HepG2 (cell line): ENCODE measurements around the gene COL5A1. TPM values are rescaled to one million over a fixed set of nuclear protein-coding genes. Genes with fewer than 3 reads are reported as not detected.

Source experiments
- DPF2 ChIP-seq: sonication (generic); formaldehyde crosslinking; IDR thresholded peaks from 2 replicates; pipeline ENCODE4 v1.4.0; 2020; ENCODE audit warnings: mild to moderate bottlenecking, low read depth, missing genetic modification reagents, borderline replicate concordance
- EEA1 ChIP-seq: sonication (generic); formaldehyde crosslinking; IDR thresholded peaks from 2 replicates; pipeline ENCODE4 v1.5.1; 2020; ENCODE audit warnings: mild to moderate bottlenecking, missing genetic modification reagents, borderline replicate concordance
- ETV6 ChIP-seq: sonication (generic); formaldehyde crosslinking; conservative IDR thresholded peaks from 2 replicates; pipeline ENCODE4 v1.4.0; 2020; ENCODE audit warnings: missing genetic modification reagents
- ISX ChIP-seq: sonication (generic); formaldehyde crosslinking; conservative IDR thresholded peaks from 2 replicates; pipeline ENCODE4 v1.5.0; 2020; ENCODE audit warnings: missing genetic modification reagents
- KMT2A ChIP-seq: sonication (generic); formaldehyde crosslinking; IDR thresholded peaks from 2 replicates; pipeline ENCODE4 v1.4.0; 2020; ENCODE audit warnings: missing genetic modification reagents
- MAFG ChIP-seq: sonication (generic); formaldehyde crosslinking; IDR thresholded peaks from 2 replicates; pipeline ENCODE4 v1.5.1; 2020; ENCODE audit warnings: mild to moderate bottlenecking, missing genetic modification reagents
- MIXL1 ChIP-seq: IDR thresholded peaks from 2 replicates; pipeline ENCODE4 v1.6.1; 2016
- PHF8 ChIP-seq: sonication (generic); formaldehyde crosslinking; IDR thresholded peaks from 2 replicates; pipeline ENCODE4 v1.5.0; 2020; ENCODE audit warnings: missing genetic modification reagents
- SIN3A ChIP-seq: IDR thresholded peaks from 2 replicates; pipeline ENCODE4 v1.6.1; 2011; ENCODE audit warnings: low read depth, mild to moderate bottlenecking, control low read depth, low read length, borderline replicate concordance
- SIX1 ChIP-seq: sonication (generic); formaldehyde crosslinking; IDR thresholded peaks from 2 replicates; pipeline ENCODE4 v1.4.0; 2020; ENCODE audit warnings: missing genetic modification reagents, borderline replicate concordance
- SOX13 ChIP-seq, 3 experiments: fragments of 450-650 bp in 1 of 3; sonication (generic) in 1 of 3; formaldehyde crosslinking in 1 of 3; IDR thresholded peaks in 2 of 3; conservative IDR thresholded peaks in 1 of 3; 2 replicates each; pipeline versions ENCODE4 v1.5.0 to v1.6.1; 2016 to 2020; ENCODE audit warnings: antibody characterized with exemption in 1 of 3, mild to moderate bottlenecking in 1 of 3, missing compliant biosample characterization in 1 of 3, missing genetic modification reagents in 1 of 3, moderate library complexity in 1 of 3
- TCF7L2 ChIP-seq: IDR thresholded peaks from 2 replicates; pipeline ENCODE4 v1.6.1; 2011; ENCODE audit warnings: mild to moderate bottlenecking, low read depth, low read length, moderate library complexity
- TRIM24 ChIP-seq: sonication (generic); formaldehyde crosslinking; IDR thresholded peaks from 2 replicates; pipeline ENCODE4 v1.8.0; 2022; ENCODE audit warnings: mild to moderate bottlenecking, missing genetic modification reagents
- ZFAT ChIP-seq: sonication (generic); formaldehyde crosslinking; conservative IDR thresholded peaks from 2 replicates; pipeline ENCODE4 v1.8.1; 2023; ENCODE audit warnings: missing genetic modification reagents, inconsistent platforms
- ZNF253 ChIP-seq: sonication (generic); formaldehyde crosslinking; IDR thresholded peaks from 2 replicates; pipeline ENCODE4 v1.8.0; 2022; ENCODE audit warnings: mild to moderate bottlenecking, missing genetic modification reagents, borderline replicate concordance
- ZNF282 ChIP-seq: fragments of 450-650 bp; IDR thresholded peaks from 2 replicates; pipeline ENCODE4 v1.6.1; 2018; ENCODE audit not compliant: partially characterized antibody
- ZNF292 ChIP-seq: sonication (generic); formaldehyde crosslinking; IDR thresholded peaks from 2 replicates; pipeline ENCODE4 v1.8.1; 2022; ENCODE audit warnings: mild to moderate bottlenecking, low read depth, missing genetic modification reagents, borderline replicate concordance
- ZNF30 ChIP-seq: sonication (generic); formaldehyde crosslinking; IDR thresholded peaks from 2 replicates; pipeline ENCODE4 v1.5.0; 2020; ENCODE audit warnings: mild to moderate bottlenecking, missing genetic modification reagents
- ZNF33B ChIP-seq: sonication (generic); formaldehyde crosslinking; IDR thresholded peaks from 2 replicates; pipeline ENCODE4 v1.5.1; 2020; ENCODE audit warnings: mild to moderate bottlenecking, missing genetic modification reagents
- polyA plus RNA-seq, 8 experiments: library from polyadenylated mRNA; depleted of rRNA in 3 of 8; stranded (reverse) in 7 of 8; unstranded in 1 of 8; fragments of >200 nt; fragmentation: Illumina TruSeq in 4 of 8; extraction: Trizol in 4 of 8; gene quantifications; 2 replicates each; pipeline versions ENCODE4 v1.2.1 to v1.2.3, GENCODE V29; 2011 to 2016; ENCODE audit warnings: low read depth in 4 of 8, missing spikeins in 1 of 8, mixed read lengths in 1 of 8; ENCODE audit not compliant: insufficient read depth in 1 of 8
- total RNA-seq, 5 experiments: library from RNA; depleted of rRNA; stranded (reverse); fragments of >200 nt; fragmentation: Illumina TruSeq; extraction: Trizol; gene quantifications; 2 replicates each; pipeline ENCODE4 v1.2.3, GENCODE V29; 2016; ENCODE audit warnings: low read depth in 1 of 5
- TF ChIP-seq, protein P1 (sequence below): IDR thresholded peaks from 2 replicates; pipeline ENCODE4 v1.6.1; 2016; ENCODE audit warnings: missing biosample characterization, missing genetic modification reagents, low read depth
- TF ChIP-seq, protein P2 (sequence below): sonication (generic); formaldehyde crosslinking; IDR thresholded peaks from 2 replicates; pipeline ENCODE4 v1.8.0; 2022; ENCODE audit warnings: missing genetic modification reagents, mild to moderate bottlenecking, inconsistent platforms, borderline replicate concordance
- TF ChIP-seq, protein P3 (sequence below): sonication (generic); formaldehyde crosslinking; IDR thresholded peaks from 2 replicates; pipeline ENCODE4 v1.5.1; 2020; ENCODE audit warnings: missing genetic modification reagents, mild to moderate bottlenecking, borderline replicate concordance
- TF ChIP-seq, protein P4 (sequence below): sonication (generic); formaldehyde crosslinking; IDR thresholded peaks from 2 replicates; pipeline ENCODE4 v1.4.0; 2020; ENCODE audit warnings: missing genetic modification reagents, low read depth, mild to moderate bottlenecking, borderline replicate concordance
- TF ChIP-seq, protein P5 (sequence below): sonication (generic); formaldehyde crosslinking; IDR thresholded peaks from 2 replicates; pipeline ENCODE4 v1.5.1; 2020; ENCODE audit warnings: missing genetic modification reagents, mild to moderate bottlenecking, borderline replicate concordance

The COL5A1 gene
- total and polyA plus RNA-seq, 2 of the 13 experiments (the other 11 are each of a cell fraction or from before 2014, with no cell fraction given): not detected

DNA sequence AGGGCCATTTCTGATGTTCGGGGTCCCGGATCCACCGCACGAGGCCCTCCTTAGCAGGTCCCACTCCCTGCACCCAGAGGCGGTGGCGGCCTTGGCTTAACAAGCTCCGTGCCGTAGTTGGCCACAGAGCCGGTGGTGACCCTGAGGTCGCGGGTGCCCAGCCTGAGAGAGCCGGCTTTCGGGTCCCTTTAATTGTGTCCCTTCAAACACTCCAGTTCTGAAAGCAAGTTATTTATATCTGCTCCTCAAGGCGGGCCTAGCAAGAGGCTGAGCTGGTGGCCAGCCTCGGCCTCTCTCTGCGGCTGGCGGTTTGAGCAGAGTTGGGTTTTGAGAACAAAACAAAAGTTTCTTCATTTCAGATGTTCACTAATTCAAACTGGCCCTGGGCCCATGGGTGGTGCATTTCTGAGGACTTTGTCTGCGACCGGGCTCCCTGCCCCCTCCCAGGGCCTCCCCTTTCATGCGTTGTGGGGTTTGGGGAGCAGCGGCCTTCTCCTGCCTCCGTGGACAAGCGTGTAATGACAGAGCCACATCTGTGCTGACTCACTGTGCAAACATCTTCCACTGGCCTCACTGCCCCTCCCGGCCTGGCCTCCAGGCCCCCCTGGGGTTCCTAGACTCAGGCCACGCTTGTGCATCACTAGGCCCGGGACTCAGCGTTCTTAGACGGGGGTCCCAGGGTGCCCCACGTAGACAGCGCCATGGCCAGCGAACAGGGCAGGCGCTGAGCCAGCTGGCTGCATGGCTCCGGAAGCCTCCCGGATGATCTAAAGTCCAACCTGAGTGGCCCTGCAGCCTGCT, 49.4 kb upstream of the COL5A1 start (continued):
- TF ChIP-seq SIN3A (no peak), ZNF253 (CRISPR knock-in tag) (no peak), TRIM24 (CRISPR knock-in tag) (no peak), ZNF282 (no peak), ZNF33B (no peak), ZNF30 (CRISPR knock-in tag) (no peak), MIXL1 (CRISPR knock-in tag) (no peak), KMT2A (CRISPR knock-in tag) (no peak), SOX13 (IDR thresholded peaks at IDR 0.05) (no peak), SOX13 (CRISPR knock-in tag; conservative IDR thresholded peaks at IDR 0.05 in 1 of 2, IDR thresholded peaks at IDR 0.05 in 1 of 2) (no peak), MAFG (CRISPR knock-in tag) (no peak), SIX1 (no peak), ZNF292 (CRISPR knock-in tag) (0 out of 2 replicates have a peak, but pooled peaks have one; percentile 45), PHF8 (CRISPR knock-in tag) (no peak; the same call in 1 of the 2 replicates), ISX (no peak), TCF7L2 (no peak), EEA1 (no peak), ZFAT (no peak), DPF2 (CRISPR knock-in tag) (no peak), ETV6 (CRISPR knock-in tag) (no peak)
- TF ChIP-seq, protein P1, sequence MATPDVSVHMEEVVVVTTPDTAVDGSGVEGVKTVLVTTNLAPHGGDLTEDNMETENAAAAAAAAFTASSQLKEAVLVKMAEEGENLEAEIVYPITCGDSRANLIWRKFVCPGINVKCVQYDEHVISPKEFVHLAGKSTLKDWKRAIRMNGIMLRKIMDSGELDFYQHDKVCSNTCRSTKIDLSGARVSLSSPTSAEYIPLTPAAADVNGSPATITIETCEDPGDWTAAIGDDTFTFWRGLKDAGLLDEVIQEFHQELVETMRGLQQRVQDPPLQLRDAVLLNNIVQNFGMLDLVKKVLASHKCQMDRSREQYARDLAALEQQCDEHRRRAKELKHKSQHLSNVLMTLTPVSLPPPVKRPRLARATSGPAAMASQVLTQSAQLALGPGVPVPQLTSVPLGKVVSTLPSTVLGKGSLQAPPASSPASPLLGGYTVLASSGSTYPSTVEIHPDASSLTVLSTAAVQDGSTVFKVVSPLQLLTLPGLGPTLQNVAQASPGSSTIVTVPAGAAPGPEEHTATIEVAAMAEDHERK (CRISPR knock-in tag): no peak
- TF ChIP-seq, protein P2, sequence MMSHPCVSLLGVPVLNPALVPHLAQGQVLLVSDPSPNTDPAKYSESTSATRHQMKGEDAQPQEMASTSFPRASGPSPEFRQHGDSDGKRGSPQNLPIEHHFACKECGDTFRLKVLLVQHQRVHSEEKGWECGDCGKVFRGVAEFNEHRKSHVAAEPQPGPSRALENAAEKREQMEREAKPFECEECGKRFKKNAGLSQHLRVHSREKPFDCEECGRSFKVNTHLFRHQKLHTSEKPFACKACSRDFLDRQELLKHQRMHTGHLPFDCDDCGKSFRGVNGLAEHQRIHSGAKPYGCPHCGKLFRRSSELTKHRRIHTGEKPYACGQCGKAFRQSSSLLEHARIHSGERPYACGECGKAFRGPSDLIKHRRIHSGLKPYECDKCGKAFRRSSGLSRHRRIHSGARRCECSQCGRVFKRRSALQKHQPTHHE: no peak
- TF ChIP-seq, protein P3, sequence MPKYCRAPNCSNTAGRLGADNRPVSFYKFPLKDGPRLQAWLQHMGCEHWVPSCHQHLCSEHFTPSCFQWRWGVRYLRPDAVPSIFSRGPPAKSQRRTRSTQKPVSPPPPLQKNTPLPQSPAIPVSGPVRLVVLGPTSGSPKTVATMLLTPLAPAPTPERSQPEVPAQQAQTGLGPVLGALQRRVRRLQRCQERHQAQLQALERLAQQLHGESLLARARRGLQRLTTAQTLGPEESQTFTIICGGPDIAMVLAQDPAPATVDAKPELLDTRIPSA (CRISPR knock-in tag): no peak
- TF ChIP-seq, protein P4, sequence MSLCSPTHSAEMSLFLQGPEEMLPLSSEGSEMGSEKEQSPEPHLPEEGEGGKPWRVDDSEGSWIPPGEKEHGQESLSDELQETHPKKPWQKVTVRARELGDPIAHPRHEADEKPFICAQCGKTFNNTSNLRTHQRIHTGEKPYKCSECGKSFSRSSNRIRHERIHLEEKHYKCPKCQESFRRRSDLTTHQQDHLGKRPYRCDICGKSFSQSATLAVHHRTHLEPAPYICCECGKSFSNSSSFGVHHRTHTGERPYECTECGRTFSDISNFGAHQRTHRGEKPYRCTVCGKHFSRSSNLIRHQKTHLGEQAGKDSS (CRISPR knock-in tag): peak; percentile 51; the same call in 1 of the 2 replicates
- TF ChIP-seq, protein P5, sequence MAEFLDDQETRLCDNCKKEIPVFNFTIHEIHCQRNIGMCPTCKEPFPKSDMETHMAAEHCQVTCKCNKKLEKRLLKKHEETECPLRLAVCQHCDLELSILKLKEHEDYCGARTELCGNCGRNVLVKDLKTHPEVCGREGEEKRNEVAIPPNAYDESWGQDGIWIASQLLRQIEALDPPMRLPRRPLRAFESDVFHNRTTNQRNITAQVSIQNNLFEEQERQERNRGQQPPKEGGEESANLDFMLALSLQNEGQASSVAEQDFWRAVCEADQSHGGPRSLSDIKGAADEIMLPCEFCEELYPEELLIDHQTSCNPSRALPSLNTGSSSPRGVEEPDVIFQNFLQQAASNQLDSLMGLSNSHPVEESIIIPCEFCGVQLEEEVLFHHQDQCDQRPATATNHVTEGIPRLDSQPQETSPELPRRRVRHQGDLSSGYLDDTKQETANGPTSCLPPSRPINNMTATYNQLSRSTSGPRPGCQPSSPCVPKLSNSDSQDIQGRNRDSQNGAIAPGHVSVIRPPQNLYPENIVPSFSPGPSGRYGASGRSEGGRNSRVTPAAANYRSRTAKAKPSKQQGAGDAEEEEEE (CRISPR knock-in tag): no peak
